Neutrophil (primary cell): ENCODE data around the gene PPARA.

Experiments
- H3K27ac ChIP-seq: fragments of 200-600 bp; sonication (generic); 2 replicates; pipeline ENCODE4 v1.5.1; 2016; ENCODE audit warnings: mild to moderate bottlenecking, moderate library complexity
- H3K27me3 ChIP-seq: fragments of 200-600 bp; sonication (generic); 2 replicates; pipeline ENCODE4 v1.6.0; 2016; ENCODE audit warnings: mild to moderate bottlenecking
- H3K36me3 ChIP-seq: fragments of 200-600 bp; sonication (generic); 2 replicates; pipeline ENCODE4 v1.5.1; 2017
- H3K4me1 ChIP-seq, 2 experiments: fragments of 200-600 bp in 1 of 2; sonication (generic) in 1 of 2; 1 replicate in 1 of 2; 2 replicates in 1 of 2; pipeline versions ENCODE4 v1.5.1 to v1.6.1; 2013 to 2016; ENCODE audit warnings: low read depth in 1 of 2, low read length in 1 of 2, mild to moderate bottlenecking in 1 of 2, moderate library complexity in 1 of 2; ENCODE audit not compliant: control insufficient read depth in 1 of 2, insufficient read depth in 1 of 2
- H3K4me3 ChIP-seq, 2 experiments: fragments of 200-600 bp in 1 of 2; sonication (generic) in 1 of 2; 1 replicate in 1 of 2; 2 replicates in 1 of 2; pipeline ENCODE4 v1.5.1; 2013 to 2016; ENCODE audit warnings: low read depth in 1 of 2, low read length in 1 of 2, mild to moderate bottlenecking in 1 of 2, moderate library complexity in 1 of 2
- H3K9me3 ChIP-seq: fragments of 200-600 bp; sonication (generic); 2 replicates; pipeline ENCODE4 v1.5.1; 2016
- TF ChIP-seq, protein P1 (sequence below): fragments of 200-600 bp; sonication (generic); IDR thresholded peaks from 2 replicates; pipeline ENCODE4 v1.5.1; 2016; ENCODE audit warnings: antibody characterized with exemption

PPARA gene

DNA sequence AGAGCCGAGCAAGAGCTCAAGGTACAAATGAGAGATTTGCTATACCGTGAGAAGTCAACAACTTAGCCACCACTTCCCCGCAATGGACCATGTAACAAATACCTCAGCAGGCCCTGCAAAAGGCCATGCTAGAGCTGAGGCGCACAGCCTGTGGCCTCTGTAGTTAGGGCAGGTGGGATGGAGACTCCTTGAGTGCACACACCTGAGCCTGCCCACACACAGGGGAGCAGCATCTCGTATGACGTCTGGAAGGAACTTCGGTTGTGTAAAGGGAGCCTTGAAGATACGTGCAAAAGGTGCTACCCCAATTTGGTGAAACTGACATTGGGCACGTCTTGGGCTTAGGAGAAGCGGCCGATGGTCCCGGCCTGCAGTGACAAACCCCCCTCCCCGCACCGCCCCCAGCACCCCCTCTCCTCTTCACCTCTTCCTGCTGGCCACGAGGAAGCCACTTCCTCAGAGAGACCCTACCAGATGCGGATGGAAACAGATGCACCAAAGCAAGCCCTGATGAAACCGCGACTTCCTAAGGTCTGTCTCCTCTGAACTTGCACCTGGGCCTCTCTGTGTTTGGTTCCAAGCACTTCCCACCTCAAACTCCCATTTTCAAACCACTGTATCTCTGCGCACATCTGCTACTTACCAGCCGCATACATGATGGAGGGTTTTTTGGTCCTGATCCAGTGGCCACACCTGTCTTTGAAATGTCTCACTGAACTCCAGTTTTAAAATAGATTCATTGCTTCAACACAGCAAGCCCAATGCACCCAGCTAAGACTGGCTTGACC lies 89.1 kb downstream of the PPARA start:
- H3K27ac ChIP-seq: no peak overlapping the region
- H3K4me3 ChIP-seq: no peak overlapping the region
- no peaks in the 10 kb centered on the region for H3K9me3 ChIP-seq
- H3K36me3 ChIP-seq: peaks cover 12% of the 10 kb centered on the region
- no peaks in the 10 kb centered on the region for H3K27me3 ChIP-seq
- peaks cover 16% of the 10 kb centered on the region in 2 experiments for H3K4me1 ChIP-seq
- TF ChIP-seq, protein P1, sequence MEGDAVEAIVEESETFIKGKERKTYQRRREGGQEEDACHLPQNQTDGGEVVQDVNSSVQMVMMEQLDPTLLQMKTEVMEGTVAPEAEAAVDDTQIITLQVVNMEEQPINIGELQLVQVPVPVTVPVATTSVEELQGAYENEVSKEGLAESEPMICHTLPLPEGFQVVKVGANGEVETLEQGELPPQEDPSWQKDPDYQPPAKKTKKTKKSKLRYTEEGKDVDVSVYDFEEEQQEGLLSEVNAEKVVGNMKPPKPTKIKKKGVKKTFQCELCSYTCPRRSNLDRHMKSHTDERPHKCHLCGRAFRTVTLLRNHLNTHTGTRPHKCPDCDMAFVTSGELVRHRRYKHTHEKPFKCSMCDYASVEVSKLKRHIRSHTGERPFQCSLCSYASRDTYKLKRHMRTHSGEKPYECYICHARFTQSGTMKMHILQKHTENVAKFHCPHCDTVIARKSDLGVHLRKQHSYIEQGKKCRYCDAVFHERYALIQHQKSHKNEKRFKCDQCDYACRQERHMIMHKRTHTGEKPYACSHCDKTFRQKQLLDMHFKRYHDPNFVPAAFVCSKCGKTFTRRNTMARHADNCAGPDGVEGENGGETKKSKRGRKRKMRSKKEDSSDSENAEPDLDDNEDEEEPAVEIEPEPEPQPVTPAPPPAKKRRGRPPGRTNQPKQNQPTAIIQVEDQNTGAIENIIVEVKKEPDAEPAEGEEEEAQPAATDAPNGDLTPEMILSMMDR: no peak

DNA sequence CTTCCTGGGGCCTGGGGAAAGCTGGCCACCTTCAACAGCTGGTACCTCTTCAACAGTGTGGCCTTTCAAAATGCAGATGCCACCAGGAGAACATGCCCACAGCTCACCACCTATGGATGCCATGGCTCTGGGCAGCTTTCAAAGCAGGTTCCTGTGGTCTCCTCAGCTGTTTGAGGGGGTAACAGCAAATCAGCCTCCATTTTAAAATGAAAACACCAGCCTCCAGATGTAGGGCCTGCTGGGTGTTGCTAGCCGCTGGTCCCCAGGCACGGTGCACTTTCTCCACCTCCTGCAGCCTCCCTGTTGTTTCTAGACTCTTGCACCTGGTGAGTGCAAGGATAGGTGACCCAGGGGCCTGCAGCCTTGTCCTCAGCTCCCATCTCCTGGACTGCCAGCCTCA lies 89.7 kb downstream of the PPARA start:
- Histone ChIP-seq H3K27ac (no peak overlapping the region), H3K9me3 (no peaks in the 10 kb centered on the region), H3K36me3 (peaks cover 18% of the 10 kb centered on the region), H3K27me3 (no peaks in the 10 kb centered on the region), H3K4me3 (no peak overlapping the region), H3K4me1 (peaks cover 16% of the 10 kb centered on the region in 2 experiments)
- TF ChIP-seq, protein P1: no peak

DNA sequence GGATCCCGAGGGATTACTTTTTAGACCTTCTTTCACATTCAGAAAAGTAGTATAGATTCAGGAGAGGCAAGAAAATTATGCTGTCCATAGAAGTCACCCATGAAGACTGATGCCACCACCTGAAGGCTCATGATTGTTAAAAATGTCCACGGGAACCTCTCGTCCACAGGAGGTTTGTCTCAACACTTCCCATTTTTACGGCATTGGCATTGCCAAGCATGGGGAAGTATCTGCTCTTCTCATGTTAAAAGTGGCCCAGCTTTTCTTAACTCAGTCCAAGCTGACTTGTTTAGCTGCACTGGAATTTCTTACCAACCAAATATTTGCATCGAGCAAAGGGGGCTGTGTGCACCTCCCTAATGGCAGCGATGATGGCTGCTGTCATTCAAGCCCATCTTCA lies 90.2 kb downstream of the PPARA start:
- Histone ChIP-seq H3K27me3 (no peaks in the 10 kb centered on the region), H3K4me1 (peaks cover 16% of the 10 kb centered on the region in 2 experiments), H3K9me3 (no peaks in the 10 kb centered on the region), H3K27ac (no peak overlapping the region), H3K4me3 (no peak overlapping the region), H3K36me3 (peaks cover 15% of the 10 kb centered on the region)
- TF ChIP-seq, protein P1: no peak

- peaks cover 11% of the 10 kb centered on the region for H3K36me3 ChIP-seq
These were observed 90.6 kb downstream of the PPARA start for GRCh38 chr22:46240907-46241306.

DNA sequence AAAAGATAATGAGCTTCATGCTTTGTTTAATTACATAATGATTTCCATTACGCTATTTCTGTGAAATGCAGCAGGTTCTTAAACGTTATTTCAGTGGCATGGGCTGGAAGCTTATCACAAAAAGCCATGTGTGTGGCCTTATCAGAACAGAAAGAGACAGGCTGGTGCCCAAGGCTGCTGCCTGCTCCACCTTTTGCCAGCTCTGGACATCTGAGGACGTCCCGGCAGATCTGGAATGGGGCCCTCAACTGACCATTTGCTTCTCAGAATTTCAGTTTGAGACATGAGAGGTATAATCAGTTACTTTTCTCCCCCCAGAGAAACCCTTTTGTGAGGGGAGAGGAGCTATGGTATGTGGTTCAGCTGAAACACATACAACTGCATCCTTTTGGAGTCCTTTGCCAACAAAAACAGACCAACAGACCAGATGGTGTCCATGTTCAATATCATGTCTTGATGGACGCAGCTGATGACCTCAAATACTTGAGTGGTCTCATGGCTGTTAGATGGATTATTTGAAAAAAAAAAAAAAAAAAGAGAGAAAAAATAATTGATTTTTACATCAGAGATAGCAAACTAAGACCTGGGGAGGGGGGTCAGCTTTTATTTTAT lies 91.2 kb downstream of the PPARA start:
- H3K36me3 ChIP-seq: peaks cover 11% of the 10 kb centered on the region
- no peak overlapping the region for H3K4me3 ChIP-seq

More at GRCh38 chr22:46240907-46241306, 90.6 kb downstream of the PPARA start:
- no peak overlapping the region for H3K4me3 ChIP-seq
- no peak overlapping the region for H3K27ac ChIP-seq
- TF ChIP-seq, protein P1: no peak
- H3K9me3 ChIP-seq: no peaks in the 10 kb centered on the region
- H3K4me1 ChIP-seq: peaks cover 16% of the 10 kb centered on the region in 2 experiments
- H3K27me3 ChIP-seq: no peaks in the 10 kb centered on the region

More for the DNA sequence above, 91.2 kb downstream of the PPARA start:
- H3K27ac ChIP-seq: no peak overlapping the region
- H3K27me3 ChIP-seq: no peaks in the 10 kb centered on the region
- H3K4me1 ChIP-seq: peaks cover 16% of the 10 kb centered on the region in 2 experiments
- H3K9me3 ChIP-seq: no peaks in the 10 kb centered on the region
- TF ChIP-seq, protein P1: no peak
